ENCODE results near the gene ZCCHC3.

ZCCHC3 gene

DNA sequence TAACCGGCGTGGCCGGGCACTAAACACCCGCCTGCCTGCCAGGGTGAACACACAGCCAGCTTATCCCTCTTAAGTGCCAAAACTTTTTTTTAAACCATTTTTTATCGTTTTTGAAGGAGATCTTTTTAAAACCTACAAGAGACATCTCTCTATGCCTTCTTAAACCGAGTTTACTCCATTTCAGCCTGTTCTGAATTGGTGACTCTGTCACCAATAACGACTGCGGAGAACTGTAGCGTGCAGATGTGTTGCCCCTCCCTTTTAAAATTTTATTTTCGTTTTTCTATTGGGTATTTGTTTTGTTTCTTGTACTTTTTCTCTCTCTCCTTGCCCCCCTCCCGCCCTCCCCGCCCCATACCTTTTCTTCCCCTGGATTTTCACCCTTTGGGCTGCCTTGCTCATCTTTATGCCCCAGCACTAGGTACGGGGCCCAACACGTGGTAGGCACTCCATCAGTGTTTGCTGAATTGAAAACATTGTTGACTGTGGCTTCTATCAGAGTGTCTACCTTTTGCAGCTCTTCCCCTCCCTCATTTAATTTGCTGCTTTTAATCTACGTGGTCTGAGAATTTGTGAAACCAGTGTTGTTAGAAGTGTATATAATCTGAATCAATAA lies 1.5 kb downstream of the ZCCHC3 start:
- Mint-ChIP-seq H3K4me1 (peaks cover 59% of the 10 kb centered on the region), H3K27ac (peak overlapping the region; percentile 97), H3K36me3 (peaks cover 45% of the 10 kb centered on the region), H3K27me3 (no peaks in the 10 kb centered on the region), H3K4me3 (peak overlapping the region; percentile 93), H3K9me3 (no peaks in the 10 kb centered on the region)
- ATAC-seq, result no peak

DNA sequence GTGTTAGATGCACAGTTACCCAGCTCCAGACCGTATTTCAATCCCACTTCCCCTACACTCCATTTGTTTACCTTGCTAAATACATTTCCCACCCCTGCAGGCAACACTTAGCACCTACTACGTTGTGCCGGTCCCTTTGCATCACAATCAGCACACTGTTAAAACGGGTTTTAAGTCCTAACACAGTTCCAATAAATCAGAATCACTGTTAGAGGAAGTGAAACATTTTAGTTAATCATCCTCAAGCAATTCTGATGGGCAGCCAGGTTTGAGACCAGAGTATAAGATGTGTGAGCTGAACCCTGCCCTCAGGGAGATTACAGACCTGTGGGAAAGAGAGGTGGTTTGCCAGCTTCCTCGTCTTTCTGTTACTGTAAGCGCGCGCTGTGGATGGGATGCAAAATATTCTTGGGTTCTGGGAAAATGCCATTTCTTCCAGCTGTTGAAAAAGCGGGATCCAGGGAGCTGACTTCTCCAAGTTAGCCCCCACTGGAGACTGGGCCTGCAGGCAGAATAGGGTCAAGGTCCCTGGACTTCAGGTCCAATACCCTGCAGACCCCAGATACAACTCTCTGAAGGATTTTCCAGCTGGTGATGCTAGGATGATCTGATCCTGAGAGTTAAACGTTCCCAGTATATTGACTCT lies 3.1 kb downstream of the ZCCHC3 start:
- Mint-ChIP-seq H3K36me3 (peaks cover 45% of the 10 kb centered on the region), H3K27me3 (no peaks in the 10 kb centered on the region), H3K4me3 (peak overlapping the region; percentile 42), H3K9me3 (no peaks in the 10 kb centered on the region), H3K27ac (no peak overlapping the region), H3K4me1 (peaks cover 59% of the 10 kb centered on the region)
- no peak for ATAC-seq

DNA sequence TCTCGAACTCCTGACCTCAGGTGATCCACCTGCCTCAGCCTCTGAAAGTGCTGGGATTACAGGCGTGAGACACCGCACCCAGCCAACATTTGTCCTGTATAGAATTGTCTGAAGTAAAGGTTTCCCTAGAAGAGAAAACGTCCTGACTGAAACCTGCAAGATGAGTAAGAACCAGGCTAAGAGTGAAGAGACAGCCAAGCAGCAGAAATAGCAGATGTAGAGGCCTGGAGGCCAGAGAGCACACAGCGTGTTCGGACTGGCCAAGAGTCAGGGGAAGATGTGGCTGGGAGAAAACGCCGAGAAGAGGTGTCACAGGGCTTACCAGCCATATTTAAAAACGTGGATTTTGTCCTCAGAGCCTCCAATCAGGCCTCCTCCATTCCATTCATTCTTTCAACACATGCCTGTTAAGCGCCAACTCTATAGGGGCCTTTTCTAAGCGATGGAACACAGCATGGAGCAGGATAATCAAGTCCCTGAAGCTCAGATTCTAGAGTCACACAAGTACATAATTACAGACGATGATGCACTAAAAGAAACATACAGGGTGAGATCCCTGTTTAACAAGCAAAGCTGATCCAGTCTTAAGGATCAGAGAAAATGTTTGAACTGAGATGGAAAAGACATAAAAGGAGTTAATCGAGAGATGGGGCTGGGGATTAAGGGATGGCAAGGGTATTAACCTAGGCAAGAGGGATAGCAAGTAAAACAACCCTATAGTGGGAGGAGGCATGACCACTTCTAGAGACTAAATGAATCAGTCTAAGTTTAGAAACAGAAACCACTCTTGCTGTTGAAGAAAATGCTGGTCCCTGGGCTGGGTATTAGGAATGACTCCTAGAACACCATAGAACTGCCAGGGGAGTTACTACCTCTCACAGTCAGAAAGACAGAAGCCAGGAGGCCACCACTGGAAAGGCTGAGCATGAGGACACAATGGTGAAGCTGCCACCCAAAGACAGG lies 4.8 kb downstream of the ZCCHC3 start:
- H3K36me3 Mint-ChIP-seq, result peaks cover 44% of the 10 kb centered on the region
- no peak overlapping the region for H3K4me3 Mint-ChIP-seq
- H3K27ac Mint-ChIP-seq, result peak overlapping the region; percentile 2
- peaks cover 3% of the 10 kb centered on the region for H3K9me3 Mint-ChIP-seq
- H3K27me3 Mint-ChIP-seq, result no peaks in the 10 kb centered on the region
- no peak for ATAC-seq
- peaks cover 46% of the 10 kb centered on the region for H3K4me1 Mint-ChIP-seq

DNA sequence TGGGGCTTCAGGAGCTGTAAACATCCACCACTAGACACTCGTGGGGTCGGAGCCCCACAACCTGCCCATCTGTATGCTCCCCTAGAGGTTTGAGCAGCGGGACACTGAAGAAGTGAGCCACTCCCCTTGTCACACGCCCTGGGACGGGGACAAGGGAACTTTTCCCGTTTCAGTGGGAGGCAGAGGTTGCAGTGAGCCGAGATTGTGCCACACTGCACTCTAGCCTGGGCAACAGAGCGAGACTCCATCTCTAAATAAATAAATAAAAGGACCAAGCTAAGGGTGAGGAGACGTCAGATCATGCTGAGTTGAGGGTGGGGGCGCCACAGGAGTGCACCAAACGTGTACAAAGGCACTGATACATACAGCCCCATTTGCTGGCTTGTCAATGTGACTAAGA lies 8.4 kb downstream of the ZCCHC3 start:
- ATAC-seq, result no peak
- no peak overlapping the region for H3K27ac Mint-ChIP-seq
- H3K27me3 Mint-ChIP-seq, result no peaks in the 10 kb centered on the region
- H3K9me3 Mint-ChIP-seq, result peaks cover 3% of the 10 kb centered on the region
- peaks cover 16% of the 10 kb centered on the region for H3K36me3 Mint-ChIP-seq
- peaks cover 34% of the 10 kb centered on the region for H3K4me1 Mint-ChIP-seq
- no peak overlapping the region for H3K4me3 Mint-ChIP-seq

DNA sequence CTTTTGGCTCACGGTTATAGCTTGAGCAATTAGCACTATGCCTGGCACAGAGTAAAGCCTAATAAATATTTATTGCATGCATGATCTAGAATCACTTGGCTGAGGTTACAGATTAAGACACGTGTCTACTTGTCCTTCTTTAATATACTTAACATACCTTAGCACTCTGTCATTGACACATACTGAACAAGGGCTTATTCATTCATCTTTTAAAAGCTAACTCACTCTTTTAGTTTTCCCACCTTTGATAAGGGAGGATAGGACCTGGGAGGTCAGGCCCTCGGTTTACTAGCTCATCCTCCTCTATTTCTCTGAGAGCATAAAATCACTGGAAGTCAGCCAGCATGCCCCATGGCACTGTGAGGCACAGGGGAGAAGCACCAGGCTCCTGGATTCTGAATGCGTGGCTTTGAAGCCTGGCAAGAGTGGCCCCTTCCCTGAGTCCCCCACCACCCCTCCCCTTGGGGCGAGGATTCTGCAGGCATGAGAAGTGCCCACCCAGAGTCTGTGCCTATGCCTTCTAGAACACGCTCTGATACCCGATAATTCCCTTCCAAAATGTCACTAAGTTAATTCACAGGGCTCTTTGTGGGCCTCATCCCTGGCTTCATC lies 11.2 kb downstream of the ZCCHC3 start:
- H3K4me1 Mint-ChIP-seq, result peaks cover 13% of the 10 kb centered on the region
- no peaks in the 10 kb centered on the region for H3K27me3 Mint-ChIP-seq
- no peak overlapping the region for H3K4me3 Mint-ChIP-seq
- no peak for ATAC-seq
- H3K9me3 Mint-ChIP-seq, result peaks cover 5% of the 10 kb centered on the region
- H3K27ac Mint-ChIP-seq, result no peak overlapping the region
- H3K36me3 Mint-ChIP-seq, result no peaks in the 10 kb centered on the region

DNA sequence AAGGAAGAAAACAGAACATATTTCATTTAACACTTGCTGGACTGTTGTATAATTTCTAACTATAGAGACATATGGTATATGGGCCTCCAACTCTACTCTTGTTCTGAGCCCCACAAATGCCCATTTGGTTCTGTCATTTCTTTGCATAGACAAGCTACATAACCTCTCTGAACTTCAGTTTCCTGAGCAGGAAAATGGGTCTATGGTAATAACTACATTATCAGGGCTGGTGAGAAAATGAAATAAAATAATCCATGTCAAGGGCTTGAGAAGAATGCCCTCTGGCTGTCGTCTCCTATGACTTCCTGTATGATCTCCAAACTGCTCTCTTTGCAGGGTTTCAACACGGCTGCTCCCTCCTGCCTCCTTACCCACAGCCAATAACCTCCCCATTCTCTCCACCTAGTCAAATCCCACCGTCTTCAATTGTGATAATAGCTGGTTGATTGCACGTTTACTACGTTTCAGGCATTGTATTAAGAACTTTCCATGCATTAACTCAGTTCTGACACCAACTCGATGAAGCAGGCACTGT lies 12.0 kb downstream of the ZCCHC3 start:
- H3K4me3 Mint-ChIP-seq, result no peak overlapping the region
- peaks cover 5% of the 10 kb centered on the region for H3K9me3 Mint-ChIP-seq
- H3K36me3 Mint-ChIP-seq, result no peaks in the 10 kb centered on the region
- H3K27ac Mint-ChIP-seq, result peak overlapping the region; percentile 53
- H3K4me1 Mint-ChIP-seq, result peaks cover 13% of the 10 kb centered on the region
- ATAC-seq, result no peak
- H3K27me3 Mint-ChIP-seq, result no peaks in the 10 kb centered on the region

DNA sequence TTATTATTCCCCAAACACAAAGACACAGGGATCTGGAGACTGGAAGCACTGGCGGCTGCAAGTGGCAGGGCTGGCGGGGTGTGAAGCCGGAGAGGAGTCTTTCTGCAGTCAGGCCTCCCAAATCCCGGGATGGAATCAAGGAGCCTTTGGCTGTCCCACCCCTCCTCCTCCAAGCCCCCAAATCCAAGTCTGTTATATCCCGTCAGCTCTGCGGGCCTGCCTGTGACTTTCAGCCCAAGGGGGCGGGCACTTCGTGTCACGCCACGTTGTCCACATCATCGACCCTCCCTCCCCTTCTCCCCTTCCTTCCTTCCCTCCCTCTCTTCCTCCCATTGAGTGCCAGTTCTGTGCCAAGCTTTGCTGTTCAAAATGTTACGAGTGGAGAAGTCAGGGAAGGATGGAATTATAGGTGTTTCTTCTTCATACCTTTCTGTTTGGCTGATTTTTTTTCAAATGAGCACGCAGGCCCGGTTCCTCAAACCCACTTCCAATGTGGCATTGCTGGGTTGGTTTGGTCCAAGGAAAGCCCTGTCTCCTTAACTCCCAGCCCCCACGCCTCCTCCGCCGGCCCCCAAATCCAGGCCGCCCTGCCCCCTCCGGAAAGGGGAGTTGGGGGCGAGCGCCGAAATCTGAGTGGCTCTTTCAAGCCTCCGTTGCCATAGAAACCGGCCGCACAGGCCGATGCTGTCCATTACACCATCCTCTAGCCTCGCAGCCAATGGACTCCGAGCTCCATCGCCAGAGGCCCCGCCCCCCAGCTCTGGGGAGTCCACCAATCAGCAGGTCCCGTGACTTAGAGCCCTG lies 12.7 kb downstream of the ZCCHC3 start:
- H3K4me3 Mint-ChIP-seq, result peak overlapping the region; percentile 75
- H3K36me3 Mint-ChIP-seq, result no peaks in the 10 kb centered on the region

DNA sequence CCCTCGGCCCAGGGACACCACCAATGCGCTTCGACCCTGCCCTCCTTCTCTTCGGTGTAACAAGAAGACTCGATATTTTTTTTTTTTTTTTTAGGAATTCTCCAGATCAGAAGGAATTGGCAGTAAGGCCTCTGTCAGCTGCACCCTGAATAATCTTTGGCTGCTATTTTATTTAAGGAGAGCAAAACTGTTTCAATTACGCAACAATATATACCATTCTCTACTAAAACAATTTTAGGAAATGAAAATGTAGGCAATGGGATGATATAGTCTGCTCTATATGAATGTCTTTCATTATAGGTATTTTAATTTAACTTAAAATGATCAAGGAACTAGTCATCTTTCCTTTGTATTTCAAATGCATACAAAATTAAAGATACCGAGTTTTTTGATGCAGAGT lies 13.3 kb downstream of the ZCCHC3 start:
- ATAC-seq, result no peak
- peaks cover 13% of the 10 kb centered on the region for H3K4me1 Mint-ChIP-seq
- H3K4me3 Mint-ChIP-seq, result peak overlapping the region; percentile 75
- no peaks in the 10 kb centered on the region for H3K36me3 Mint-ChIP-seq
- H3K27ac Mint-ChIP-seq, result peak overlapping the region; percentile 53
- peaks cover 5% of the 10 kb centered on the region for H3K9me3 Mint-ChIP-seq
- H3K27me3 Mint-ChIP-seq, result no peaks in the 10 kb centered on the region

More for the DNA sequence above, 12.7 kb downstream of the ZCCHC3 start:
- ATAC-seq, result peak; percentile 99
- Mint-ChIP-seq H3K27ac (peak overlapping the region; percentile 53), H3K4me1 (peaks cover 13% of the 10 kb centered on the region), H3K27me3 (no peaks in the 10 kb centered on the region), H3K9me3 (peaks cover 5% of the 10 kb centered on the region)

DNA sequence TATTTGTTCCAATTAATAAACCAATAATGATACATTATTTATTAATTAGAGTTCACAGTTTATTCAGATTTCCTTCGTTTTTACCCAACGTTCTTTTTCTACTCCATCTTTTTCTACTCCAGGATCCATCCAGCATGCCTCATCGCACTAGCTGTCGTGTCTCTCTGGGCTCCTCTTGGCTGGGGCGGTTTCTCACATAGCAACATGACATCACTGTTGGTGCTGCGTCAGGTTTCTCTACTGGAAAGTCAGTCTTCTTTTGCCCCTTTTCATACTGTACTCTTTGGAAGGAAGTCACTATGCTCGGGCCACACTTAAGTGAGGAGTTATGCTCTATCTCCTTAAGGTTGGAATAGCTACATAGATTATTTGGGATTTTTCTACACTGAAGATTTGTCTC lies 14.2 kb downstream of the ZCCHC3 start:
- H3K9me3 Mint-ChIP-seq, result peaks cover 5% of the 10 kb centered on the region
- no peak overlapping the region for H3K4me3 Mint-ChIP-seq
- H3K36me3 Mint-ChIP-seq, result peaks cover 6% of the 10 kb centered on the region
- no peak overlapping the region for H3K27ac Mint-ChIP-seq
- no peaks in the 10 kb centered on the region for H3K27me3 Mint-ChIP-seq
- no peak for ATAC-seq
- H3K4me1 Mint-ChIP-seq, result peaks cover 13% of the 10 kb centered on the region

DNA sequence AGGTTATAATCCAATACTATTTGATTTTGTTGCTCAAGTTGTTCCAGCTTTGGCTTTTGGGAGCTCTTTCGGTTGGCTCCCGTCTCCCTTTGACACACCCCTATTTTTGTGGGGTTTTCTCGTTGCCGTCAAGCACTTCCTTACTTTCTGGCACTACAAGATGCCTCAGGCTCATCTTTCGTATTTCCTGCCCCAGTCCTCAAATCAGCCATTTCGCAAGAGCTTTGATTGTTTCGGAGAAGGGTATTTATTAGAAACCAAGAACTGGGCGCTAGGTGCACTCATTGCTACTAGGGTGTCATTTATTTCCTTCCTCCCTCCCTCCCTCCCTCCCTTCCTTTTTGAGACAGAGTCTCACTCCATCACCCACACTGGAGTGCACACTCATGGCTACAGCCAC lies 14.7 kb downstream of the ZCCHC3 start:
- ATAC-seq, result no peak
- H3K9me3 Mint-ChIP-seq, result peaks cover 2% of the 10 kb centered on the region
- no peak overlapping the region for H3K4me3 Mint-ChIP-seq
- no peak overlapping the region for H3K27ac Mint-ChIP-seq
- H3K4me1 Mint-ChIP-seq, result peaks cover 13% of the 10 kb centered on the region
- no peaks in the 10 kb centered on the region for H3K27me3 Mint-ChIP-seq
- peaks cover 8% of the 10 kb centered on the region for H3K36me3 Mint-ChIP-seq

DNA sequence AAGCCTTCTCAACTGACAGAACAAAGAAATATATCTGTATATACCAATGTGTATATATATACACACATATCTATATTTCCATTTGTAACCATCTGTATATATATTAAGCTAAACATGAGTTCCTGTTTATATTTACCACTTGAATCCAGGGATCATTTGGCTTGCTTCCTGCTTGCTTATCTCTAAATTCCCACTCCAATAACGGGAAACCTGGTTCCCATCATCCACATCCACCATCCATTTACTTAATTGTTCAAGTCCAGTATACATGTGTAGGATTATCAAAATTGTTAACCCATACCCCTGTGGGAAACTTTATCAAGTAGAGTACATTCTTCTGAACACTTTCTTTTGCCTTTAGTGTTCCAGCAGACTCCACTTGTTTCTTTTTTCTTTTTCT lies 15.5 kb downstream of the ZCCHC3 start:
- no peak overlapping the region for H3K27ac Mint-ChIP-seq
- H3K36me3 Mint-ChIP-seq, result peaks cover 12% of the 10 kb centered on the region
- no peaks in the 10 kb centered on the region for H3K27me3 Mint-ChIP-seq
- H3K4me3 Mint-ChIP-seq, result no peak overlapping the region
- H3K9me3 Mint-ChIP-seq, result peaks cover 2% of the 10 kb centered on the region
- no peak for ATAC-seq
- H3K4me1 Mint-ChIP-seq, result peaks cover 13% of the 10 kb centered on the region

DNA sequence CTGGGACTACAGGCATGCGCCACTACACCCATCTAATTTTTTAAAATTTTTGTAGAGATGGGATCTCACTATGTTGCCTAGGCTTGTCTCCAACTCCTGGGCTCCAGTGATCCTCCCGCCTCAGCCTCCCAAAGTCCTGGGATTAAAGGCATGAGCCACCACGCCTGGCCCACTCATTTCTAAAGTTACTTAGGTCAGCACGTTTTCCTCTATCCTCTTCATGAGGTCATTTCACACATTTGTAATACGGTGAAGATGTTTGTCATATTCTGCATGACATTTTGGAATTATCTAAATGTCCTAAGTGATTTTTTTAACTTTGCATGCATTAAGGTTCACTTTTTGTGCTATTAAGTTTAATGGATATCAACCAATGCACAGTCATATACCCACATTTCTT lies 16.0 kb downstream of the ZCCHC3 start:
- no peak overlapping the region for H3K27ac Mint-ChIP-seq
- no peak overlapping the region for H3K4me3 Mint-ChIP-seq
- no peaks in the 10 kb centered on the region for H3K27me3 Mint-ChIP-seq
- peaks cover 12% of the 10 kb centered on the region for H3K36me3 Mint-ChIP-seq
- no peak for ATAC-seq
- H3K9me3 Mint-ChIP-seq, result peaks cover 2% of the 10 kb centered on the region
- H3K4me1 Mint-ChIP-seq, result peaks cover 13% of the 10 kb centered on the region

DNA sequence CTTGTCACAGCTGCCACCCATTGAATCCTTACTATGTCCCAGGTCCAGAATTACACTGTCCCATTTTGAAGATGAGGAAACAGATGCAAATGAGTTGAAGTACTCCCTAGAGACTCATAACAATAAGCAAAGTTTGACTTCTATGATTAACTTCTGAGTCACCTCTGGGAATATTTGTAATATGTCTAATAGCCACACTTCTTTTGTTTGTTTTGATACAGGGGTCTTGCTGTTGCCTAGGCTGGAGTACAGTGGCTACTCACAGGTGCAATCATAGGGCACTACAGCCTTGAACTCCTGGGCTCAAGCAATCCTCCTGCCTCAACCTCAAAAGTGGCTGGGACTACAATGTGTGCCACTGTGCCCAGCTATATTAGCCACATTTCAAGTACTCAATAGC lies 16.6 kb downstream of the ZCCHC3 start:
- peaks cover 2% of the 10 kb centered on the region for H3K9me3 Mint-ChIP-seq
- no peaks in the 10 kb centered on the region for H3K27me3 Mint-ChIP-seq
- H3K27ac Mint-ChIP-seq, result no peak overlapping the region
- no peak for ATAC-seq
- peaks cover 13% of the 10 kb centered on the region for H3K4me1 Mint-ChIP-seq
- H3K36me3 Mint-ChIP-seq, result peaks cover 12% of the 10 kb centered on the region
- H3K4me3 Mint-ChIP-seq, result no peak overlapping the region

DNA sequence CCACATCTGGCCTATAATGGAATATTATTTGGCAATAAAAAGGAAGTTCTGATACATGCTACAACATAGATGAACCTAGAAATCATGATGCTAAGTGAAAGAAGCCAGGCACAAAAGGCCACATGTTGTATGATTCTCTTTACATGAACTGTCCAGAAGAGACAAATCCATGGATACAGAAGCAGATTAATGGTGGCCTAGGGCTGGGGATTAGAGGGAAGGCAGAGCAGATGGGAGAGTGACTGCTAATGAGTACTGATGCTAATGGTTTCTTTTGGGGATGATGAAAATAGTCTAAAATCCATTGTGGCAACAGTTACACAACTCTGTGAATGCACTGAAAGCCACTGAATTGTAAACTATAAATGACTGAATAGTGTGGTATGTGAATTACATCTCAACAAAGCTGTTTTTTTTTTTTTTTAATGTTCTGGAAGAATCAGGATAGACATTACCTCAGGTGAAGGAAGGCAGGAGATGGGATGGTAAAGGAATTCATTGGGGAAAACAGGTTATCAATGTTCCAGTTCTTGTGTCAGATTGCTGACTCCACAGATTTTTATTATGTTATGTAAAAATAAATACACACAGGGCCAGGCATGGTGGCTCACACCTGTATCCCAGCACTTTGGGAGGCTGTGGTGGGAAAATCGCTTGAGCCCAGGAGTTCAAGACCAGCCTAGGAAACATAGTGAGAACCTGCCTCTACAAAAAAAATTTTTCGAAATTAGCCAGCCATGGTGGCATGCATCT lies 19.1 kb downstream of the ZCCHC3 start:
- H3K9me3 Mint-ChIP-seq, result peaks cover 2% of the 10 kb centered on the region

More for the DNA sequence above, 19.1 kb downstream of the ZCCHC3 start:
- ATAC-seq, result no peak
- no peak overlapping the region for H3K27ac Mint-ChIP-seq
- no peak overlapping the region for H3K4me3 Mint-ChIP-seq
- H3K4me1 Mint-ChIP-seq, result no peaks in the 10 kb centered on the region
- H3K27me3 Mint-ChIP-seq, result no peaks in the 10 kb centered on the region
- H3K36me3 Mint-ChIP-seq, result peaks cover 27% of the 10 kb centered on the region

Data from stimulated activated memory B cell treated with anti-CD40 and anti-IgM and Interleukin-4, amounts not matched to agents 10 μg/mL and 1 μg/mL and 100 μg/mL, for 72 hours (primary cell).